Activated T-helper 1 cell treated with anti-CD3 and anti-CD28 coated beads, Interleukin-12 subunit alpha, Interleukin-12 subunit beta, Interleukin-2, Interleukin-4 antibody, amounts not matched to agents 30 ng/mL and 10 ng/mL and 1 ng/mL, durations not matched to agents 14 hours and 24 hours and 36 hours (primary cell): Measurements from ENCODE around the gene SIGLEC1. TPM values are rescaled to one million over a fixed set of nuclear protein-coding genes. Genes with fewer than 3 reads are reported as not detected.

ENCODE experiments used
- DNase-seq: peaks from one replicate; pipeline ENCODE4 v3.0.0; 2021; ENCODE audit warnings: low spot score
- H3K27ac Mint-ChIP-seq: one replicate; pipeline ENCODE4 v1.8.0; 2021; ENCODE audit warnings: mild to moderate bottlenecking, mixed read lengths
- H3K27me3 Mint-ChIP-seq: one replicate; pipeline ENCODE4 v1.8.0; 2022; ENCODE audit warnings: mild to moderate bottlenecking, moderate library complexity, mixed read lengths; ENCODE audit not compliant: insufficient read depth
- H3K36me3 Mint-ChIP-seq: one replicate; pipeline ENCODE4 v1.8.0; 2021; ENCODE audit warnings: low read depth, mixed read lengths
- H3K4me1 Mint-ChIP-seq: one replicate; pipeline ENCODE4 v1.8.0; 2021; ENCODE audit warnings: low read depth, mixed read lengths
- H3K4me3 Mint-ChIP-seq: one replicate; pipeline ENCODE4 v1.8.0; 2021; ENCODE audit warnings: mild to moderate bottlenecking, moderate library complexity, mixed read lengths
- H3K9me3 Mint-ChIP-seq: one replicate; pipeline ENCODE4 v1.8.0; 2021; ENCODE audit warnings: mixed read lengths
- intact Hi-C: fragments of 100-400 bp; cut with micrococcal nuclease; formaldehyde crosslinking; loops from one replicate; pipeline ENCODE4 v1.15.1; 2024
- total RNA-seq: library from RNA; stranded (reverse); gene quantifications from 2 replicates; pipeline ENCODE4 v1.2.3, GENCODE V29; 2022

The SIGLEC1 gene
- total RNA-seq, 1 donor from 2014 or later: not detected

GRCh38 chr20:3740615-3741301, 28.4 kb upstream of the SIGLEC1 start:
- Mint-ChIP-seq H3K36me3 (no peaks in the 10 kb centered on the region), H3K4me3 (no peak overlapping the region), H3K27ac (no peak overlapping the region), H3K9me3 (no peaks in the 10 kb centered on the region), H3K27me3 (peaks cover 17% of the 10 kb centered on the region), H3K4me1 (peaks cover 13% of the 10 kb centered on the region)
- intact Hi-C loops: no loop called here
- DNase-seq: no peak

GRCh38 chr20:3739926-3740451, 27.6 kb upstream of the SIGLEC1 start:
- intact Hi-C loops: no loop called here

GRCh38 chr20:3739054-3739925, 26.9 kb upstream of the SIGLEC1 start:
- intact Hi-C loops: no loop called here
- DNase-seq: no peak
- Mint-ChIP-seq H3K27ac (no peak overlapping the region), H3K4me3 (no peak overlapping the region), H3K36me3 (no peaks in the 10 kb centered on the region), H3K9me3 (no peaks in the 10 kb centered on the region), H3K27me3 (peaks cover 11% of the 10 kb centered on the region), H3K4me1 (peaks cover 3% of the 10 kb centered on the region)

More at GRCh38 chr20:3739926-3740451, 27.6 kb upstream of the SIGLEC1 start:
- Mint-ChIP-seq H3K36me3 (no peaks in the 10 kb centered on the region), H3K27ac (no peak overlapping the region), H3K4me1 (peaks cover 10% of the 10 kb centered on the region), H3K27me3 (peaks cover 18% of the 10 kb centered on the region), H3K4me3 (no peak overlapping the region), H3K9me3 (no peaks in the 10 kb centered on the region)
- no peak for DNase-seq

GRCh38 chr20:3738111-3739053, 26.0 kb upstream of the SIGLEC1 start:
- H3K9me3 Mint-ChIP-seq: no peaks in the 10 kb centered on the region
- H3K4me1 Mint-ChIP-seq: no peaks in the 10 kb centered on the region
- intact Hi-C loops: no loop called here
- H3K27me3 Mint-ChIP-seq: peaks cover 10% of the 10 kb centered on the region
- H3K27ac Mint-ChIP-seq: no peak overlapping the region
- H3K4me3 Mint-ChIP-seq: no peak overlapping the region
- DNase-seq: no peak
- H3K36me3 Mint-ChIP-seq: no peaks in the 10 kb centered on the region

- no peak for DNase-seq
- intact Hi-C loops: no loop called here
- no peaks in the 10 kb centered on the region for H3K4me1 Mint-ChIP-seq
Observed at GRCh38 chr20:3735768-3736167, 23.4 kb upstream of the SIGLEC1 start.

GRCh38 chr20:3734111-3734843, 21.9 kb upstream of the SIGLEC1 start:
- no peak overlapping the region for H3K27ac Mint-ChIP-seq
- no peaks in the 10 kb centered on the region for H3K36me3 Mint-ChIP-seq
- intact Hi-C loops: no loop called here
- H3K4me3 Mint-ChIP-seq: no peak overlapping the region
- H3K9me3 Mint-ChIP-seq: no peaks in the 10 kb centered on the region
- DNase-seq: no peak
- H3K4me1 Mint-ChIP-seq: no peaks in the 10 kb centered on the region
- peaks cover 30% of the 10 kb centered on the region for H3K27me3 Mint-ChIP-seq

More at GRCh38 chr20:3735768-3736167, 23.4 kb upstream of the SIGLEC1 start:
- Mint-ChIP-seq H3K36me3 (no peaks in the 10 kb centered on the region), H3K4me3 (no peak overlapping the region), H3K27ac (no peak overlapping the region), H3K27me3 (peaks cover 30% of the 10 kb centered on the region), H3K9me3 (no peaks in the 10 kb centered on the region)

- no peak for DNase-seq
- intact Hi-C loops: no loop called here
- H3K4me3 Mint-ChIP-seq: no peak overlapping the region
- no peaks in the 10 kb centered on the region for H3K4me1 Mint-ChIP-seq
- no peaks in the 10 kb centered on the region for H3K9me3 Mint-ChIP-seq
- H3K27me3 Mint-ChIP-seq: peaks cover 31% of the 10 kb centered on the region
- H3K27ac Mint-ChIP-seq: no peak overlapping the region
- no peaks in the 10 kb centered on the region for H3K36me3 Mint-ChIP-seq
Observed at GRCh38 chr20:3733119-3733995, 21.0 kb upstream of the SIGLEC1 start.

- Mint-ChIP-seq H3K36me3 (no peaks in the 10 kb centered on the region), H3K4me1 (no peaks in the 10 kb centered on the region), H3K4me3 (no peak within 1 kb of the TSS), H3K27ac (no peak within 1 kb of the TSS), H3K9me3 (no peaks in the 10 kb centered on the region), H3K27me3 (peaks cover 38% of the 10 kb centered on the region)
- DNase-seq: no peak
- intact Hi-C loops: no loop called here
Observed at GRCh38 chr20:3732327-3733118, 20.1 kb upstream of the SIGLEC1 start, which contains the start of gene HSPA12B. TSS of gene HSPA12B (plus strand) at chr20:3732685. CDS start at chr20:3738675, 5,990 bp downstream.

- no peaks in the 10 kb centered on the region for H3K36me3 Mint-ChIP-seq
- DNase-seq: no peak
- peaks cover 44% of the 10 kb centered on the region for H3K27me3 Mint-ChIP-seq
- no peaks in the 10 kb centered on the region for H3K4me1 Mint-ChIP-seq
- H3K9me3 Mint-ChIP-seq: no peaks in the 10 kb centered on the region
- intact Hi-C loops: no loop called here
- no peak overlapping the region for H3K4me3 Mint-ChIP-seq
- no peak overlapping the region for H3K27ac Mint-ChIP-seq
Observed at GRCh38 chr20:3731944-3732326, 19.5 kb upstream of the SIGLEC1 start.

GRCh38 chr20:3730803-3731672, 18.6 kb upstream of the SIGLEC1 start:
- Mint-ChIP-seq H3K36me3 (no peaks in the 10 kb centered on the region), H3K4me1 (no peaks in the 10 kb centered on the region)

More at GRCh38 chr20:3730803-3731672, 18.6 kb upstream of the SIGLEC1 start:
- no peak overlapping the region for H3K4me3 Mint-ChIP-seq
- no peak for DNase-seq
- H3K9me3 Mint-ChIP-seq: no peaks in the 10 kb centered on the region
- H3K27me3 Mint-ChIP-seq: peaks cover 41% of the 10 kb centered on the region
- no peak overlapping the region for H3K27ac Mint-ChIP-seq
- intact Hi-C loops: no loop called here
